IMR-90 (cell line): ENCODE measurements around the gene CNDP1. TPM values are rescaled to one million over a fixed set of nuclear protein-coding genes. Genes with fewer than 3 reads are reported as not detected.

Source experiments
- ATAC-seq: fragments of 200-7000 bp; cut with Tn5 transposase; 2 replicates; pipeline ENCODE4 v1.9.1; 2020; ENCODE audit warnings: low read depth, mild to moderate bottlenecking, moderate library complexity
- BruUV-seq: library from RNA; stranded (reverse); fragments of 400-500 nt; replicated peaks from 2 replicates; lab custom pipeline; 2021; lab: Mats Ljungman, UMichigan
- CTCF ChIA-PET: fragments of 300-600 bp; formaldehyde crosslinking; extraction: SDS; loops from one replicate; lab custom pipeline; 2021; ENCODE audit warnings: antibody characterized with exemption; lab: Yijun Ruan, JAX
- POLR2A ChIA-PET: fragments of 300-600 bp; sonication (Branson Sonifier 250); formaldehyde crosslinking; loops from one replicate; lab custom pipeline; 2022; ENCODE audit warnings: antibody characterized with exemption; ENCODE audit not compliant: unreplicated experiment; lab: Charles Lee
- DNase-seq: peaks from one replicate; pipeline ENCODE4 v3.0.0; 2013
- H2AFZ ChIP-seq: replicated peaks from 2 replicates; pipeline ENCODE3; 2013; ENCODE audit warnings: low read length, mild to moderate bottlenecking; ENCODE audit not compliant: poor library complexity
- H2AK5ac ChIP-seq: 2 replicates; pipeline ENCODE4 v1.6.1; 2013; ENCODE audit warnings: low read depth, low read length, inconsistent platforms
- H2AK9ac ChIP-seq: replicated peaks from 2 replicates; pipeline ENCODE3; 2013; ENCODE audit warnings: mild to moderate bottlenecking, low read depth, low read length, moderate library complexity; ENCODE audit not compliant: poor library complexity
- H2BK120ac ChIP-seq: 2 replicates; pipeline ENCODE4 v1.6.1; 2013; ENCODE audit warnings: low read depth, low read length, inconsistent platforms
- H2BK15ac ChIP-seq: 3 replicates; pipeline ENCODE4 v1.6.1; 2013; ENCODE audit warnings: low read depth, low read length, inconsistent platforms
- H2BK20ac ChIP-seq: 2 replicates; pipeline ENCODE4 v1.6.1; 2013; ENCODE audit warnings: low read depth, mild to moderate bottlenecking, inconsistent platforms, low read length, moderate library complexity
- H2BK5ac ChIP-seq: 2 replicates; pipeline ENCODE4 v1.6.1; 2013; ENCODE audit warnings: mild to moderate bottlenecking, low read depth, low read length, inconsistent platforms; ENCODE audit not compliant: poor library complexity, severe bottlenecking
- H3K14ac ChIP-seq: replicated peaks from 2 replicates; pipeline ENCODE4 v1.6.1; 2013; ENCODE audit warnings: low read depth, low read length, inconsistent platforms
- H3K18ac ChIP-seq: 2 replicates; pipeline ENCODE4 v1.6.1; 2013; ENCODE audit warnings: low read depth, low read length, control low read depth
- H3K23ac ChIP-seq: 2 replicates; pipeline ENCODE4 v1.6.1; 2013; ENCODE audit warnings: low read depth, low read length, inconsistent platforms
- H3K27ac ChIP-seq: 2 replicates; pipeline ENCODE4 v1.5.1; 2013; ENCODE audit warnings: mild to moderate bottlenecking, control low read depth, low read length; ENCODE audit not compliant: insufficient read depth
- H3K27me3 ChIP-seq: 2 replicates; pipeline ENCODE4 v1.6.1; 2013; ENCODE audit warnings: low read length; ENCODE audit not compliant: control insufficient read depth, insufficient read depth
- H3K36me3 ChIP-seq: 2 replicates; pipeline ENCODE4 v1.6.1; 2013; ENCODE audit warnings: low read length, mixed read lengths; ENCODE audit not compliant: control insufficient read depth, insufficient read depth
- H3K4ac ChIP-seq: 2 replicates; pipeline ENCODE4 v1.6.1; 2013; ENCODE audit warnings: low read depth, low read length, inconsistent platforms
- H3K4me1 ChIP-seq: 2 replicates; pipeline ENCODE4 v1.6.1; 2013; ENCODE audit warnings: low read length, mixed read lengths; ENCODE audit not compliant: control insufficient read depth, insufficient read depth
- H3K4me2 ChIP-seq: 2 replicates; pipeline ENCODE4 v1.6.1; 2013; ENCODE audit warnings: low read depth, mild to moderate bottlenecking, control low read depth, low read length, moderate library complexity
- H3K4me3 ChIP-seq: 2 replicates; pipeline ENCODE4 v1.5.1; 2013; ENCODE audit warnings: low read depth, mild to moderate bottlenecking, control low read depth, low read length, moderate library complexity; ENCODE audit not compliant: insufficient read depth
- H3K56ac ChIP-seq: 2 replicates; pipeline ENCODE4 v1.6.1; 2013; ENCODE audit warnings: low read length, inconsistent platforms; ENCODE audit not compliant: insufficient read depth; ENCODE audit errors: extremely low read depth
- H3K79me1 ChIP-seq, 2 experiments: 2 replicates each; pipeline ENCODE4 v1.6.1; 2013; ENCODE audit warnings: low read length in 2 of 2, inconsistent platforms in 1 of 2, low read depth in 1 of 2
- H3K9ac ChIP-seq: 2 replicates; pipeline ENCODE4 v1.6.1; 2013; ENCODE audit warnings: low read depth, low read length, control low read depth
- H3K9me1 ChIP-seq: 2 replicates; pipeline ENCODE4 v1.6.1; 2013; ENCODE audit warnings: low read length, inconsistent platforms; ENCODE audit not compliant: insufficient read depth
- H3K9me3 ChIP-seq: 2 replicates; pipeline ENCODE4 v1.6.1; 2013; ENCODE audit warnings: low read length; ENCODE audit not compliant: control insufficient read depth, insufficient read depth
- H4K20me1 ChIP-seq: 2 replicates; pipeline ENCODE4 v1.6.1; 2013; ENCODE audit warnings: low read length, inconsistent platforms; ENCODE audit not compliant: insufficient read depth
- H4K5ac ChIP-seq: 2 replicates; pipeline ENCODE4 v1.6.1; 2013; ENCODE audit warnings: mild to moderate bottlenecking, low read depth, low read length, control low read depth
- H4K8ac ChIP-seq, 2 experiments: 2 replicates each; pipeline ENCODE4 v1.6.1; 2013; ENCODE audit warnings: low read depth in 2 of 2, low read length in 2 of 2, control low read depth in 1 of 2, inconsistent platforms in 1 of 2
- H4K91ac ChIP-seq: 2 replicates; pipeline ENCODE4 v1.6.1; 2013; ENCODE audit warnings: low read depth, low read length, inconsistent platforms; ENCODE audit not compliant: insufficient read depth
- BHLHE40 ChIP-seq: fragments of 150-350 bp; IDR thresholded peaks from 2 replicates; pipeline ENCODE4 v1.6.1; 2016; ENCODE audit warnings: mild to moderate bottlenecking, low read depth, low read length
- CEBPB ChIP-seq: IDR thresholded peaks from 2 replicates; pipeline ENCODE4 v1.6.1; 2012; ENCODE audit warnings: low read depth, low read length, improper control_type of control experiment
- MAFK ChIP-seq: IDR thresholded peaks from 2 replicates; pipeline ENCODE4 v1.6.1; 2012; ENCODE audit warnings: low read depth, low read length, improper control_type of control experiment
- NFE2L2 ChIP-seq: fragments of 150-350 bp; IDR thresholded peaks from 2 replicates; pipeline ENCODE4 v1.6.1; 2016; ENCODE audit warnings: low read depth, mild to moderate bottlenecking, low read length
- SMC3 ChIP-seq: fragments of 150-350 bp; IDR thresholded peaks from 2 replicates; pipeline ENCODE4 v1.6.1; 2016; ENCODE audit warnings: low read depth, mild to moderate bottlenecking, antibody characterized with exemption, low read length, moderate library complexity
- WGBS, 2 experiments: methylation state at CpG; one replicate each; pipeline versions ENCODE4 v1.1.5 to v1.1.7; 2013; ENCODE audit warnings: missing lambda C conversion rate in 2 of 2; ENCODE audit not compliant: insufficient read length in 1 of 2; ENCODE audit errors: extremely low coverage in 2 of 2; 5-methylcytosine and 5-hydroxymethylcytosine counted together
- dilution Hi-C: fragments of 300-500 bp; cut with HindIII; formaldehyde crosslinking; loops from one replicate; pipeline ENCODE4 v1.14.3; 2018; ENCODE audit warnings: low sequenced_read_pairs; ENCODE audit not compliant: unreplicated experiment
- in situ Hi-C: fragments of 300-500 bp; cut with MboI; formaldehyde crosslinking; loops from 3 replicates; pipeline ENCODE4 v1.14.3; 2019; ENCODE audit warnings: low sequenced_read_pairs, inconsistent platforms, mixed read lengths
- intact Hi-C: fragments of 100-400 bp; cut with micrococcal nuclease; formaldehyde crosslinking; loops from 2 replicates; pipeline ENCODE4 v1.10.0; 2022
- polyA plus RNA-seq, 3 experiments: library from polyadenylated mRNA; depleted of rRNA; stranded (reverse); fragments of >200 nt; gene quantifications; 2 replicates each; pipeline ENCODE4 v1.2.3, GENCODE V29; 2012; ENCODE audit warnings: low replicate concordance in 1 of 3
- total RNA-seq: library from RNA; depleted of rRNA; stranded (reverse); fragments of >200 nt; gene quantifications from 2 replicates; pipeline ENCODE4 v1.2.3, GENCODE V29; 2012
- TF ChIP-seq, protein P1 (sequence below): conservative IDR thresholded peaks from 2 replicates; pipeline ENCODE4 v1.5.1; 2012; ENCODE audit warnings: mild to moderate bottlenecking, low read depth, low read length, improper control_type of control experiment

CNDP1 gene
- total and polyA plus RNA-seq, 2 of the 4 experiments (the other 2 are of a cell fraction), result not detected

GRCh38 chr18:74486119-74486849 is 48.0 kb upstream of the CNDP1 start:
- H2BK20ac ChIP-seq, result no peak overlapping the region
- no peak overlapping the region for H4K91ac ChIP-seq
- no peak overlapping the region for H3K27ac ChIP-seq
- no peak overlapping the region for H2AK9ac ChIP-seq
- H3K36me3 ChIP-seq, result no peaks in the 10 kb centered on the region
- no peak overlapping the region for H2BK15ac ChIP-seq
- 50% methylated on average over 2 of the region's 15 CpGs; no CpG with 5 or more reads in 1 of the 2 experiments for WGBS, 2 experiments
- no peaks in the 10 kb centered on the region for H3K9me1 ChIP-seq
- H3K4me2 ChIP-seq, result no peak overlapping the region
- H4K5ac ChIP-seq, result no peak overlapping the region
- no peak overlapping the region for H3K4me3 ChIP-seq
- no peak overlapping the region for H2AK5ac ChIP-seq
- no peak overlapping the region for H2BK5ac ChIP-seq
- POLR2A ChIA-PET, result no interaction called here
- H3K4me1 ChIP-seq, result no peaks in the 10 kb centered on the region
- peak overlapping the region; percentile 23 for H2AFZ ChIP-seq
- no peak overlapping the region for H4K8ac ChIP-seq
- in situ Hi-C loops (no loop called here), intact Hi-C loops (no loop called here), dilution Hi-C loops (no loop called here)
- H3K56ac ChIP-seq, result no peak overlapping the region
- H3K27me3 ChIP-seq, result peaks cover 15% of the 10 kb centered on the region
- BruUV-seq, result no TSS peak
- H4K20me1 ChIP-seq, result no peaks in the 10 kb centered on the region
- H3K14ac ChIP-seq, result no peak overlapping the region
- no peak overlapping the region for H3K18ac ChIP-seq
- no peak overlapping the region for H3K9ac ChIP-seq
- H3K9me3 ChIP-seq, result no peaks in the 10 kb centered on the region
- CTCF ChIA-PET, result interaction anchor here (0.6 kb wide), 1 partner anchor 52 kb away, joined by 3 read pairs; no protein-coding TSS in a partner anchor
- H2BK120ac ChIP-seq, result no peak overlapping the region
- DNase-seq (no peak), ATAC-seq (no peak)
- H3K79me1 ChIP-seq, result no peaks in the 10 kb centered on the region
- no peak overlapping the region for H3K4ac ChIP-seq
- TF ChIP-seq, protein P1, sequence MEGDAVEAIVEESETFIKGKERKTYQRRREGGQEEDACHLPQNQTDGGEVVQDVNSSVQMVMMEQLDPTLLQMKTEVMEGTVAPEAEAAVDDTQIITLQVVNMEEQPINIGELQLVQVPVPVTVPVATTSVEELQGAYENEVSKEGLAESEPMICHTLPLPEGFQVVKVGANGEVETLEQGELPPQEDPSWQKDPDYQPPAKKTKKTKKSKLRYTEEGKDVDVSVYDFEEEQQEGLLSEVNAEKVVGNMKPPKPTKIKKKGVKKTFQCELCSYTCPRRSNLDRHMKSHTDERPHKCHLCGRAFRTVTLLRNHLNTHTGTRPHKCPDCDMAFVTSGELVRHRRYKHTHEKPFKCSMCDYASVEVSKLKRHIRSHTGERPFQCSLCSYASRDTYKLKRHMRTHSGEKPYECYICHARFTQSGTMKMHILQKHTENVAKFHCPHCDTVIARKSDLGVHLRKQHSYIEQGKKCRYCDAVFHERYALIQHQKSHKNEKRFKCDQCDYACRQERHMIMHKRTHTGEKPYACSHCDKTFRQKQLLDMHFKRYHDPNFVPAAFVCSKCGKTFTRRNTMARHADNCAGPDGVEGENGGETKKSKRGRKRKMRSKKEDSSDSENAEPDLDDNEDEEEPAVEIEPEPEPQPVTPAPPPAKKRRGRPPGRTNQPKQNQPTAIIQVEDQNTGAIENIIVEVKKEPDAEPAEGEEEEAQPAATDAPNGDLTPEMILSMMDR, result no peak
- TF ChIP-seq NFE2L2 (no peak), BHLHE40 (no peak), CEBPB (no peak), MAFK (no peak), SMC3 (no peak)
- no peak overlapping the region for H3K23ac ChIP-seq
